Activated naive CD4-positive, alpha-beta T cell treated with anti-CD3 and anti-CD28 coated beads, Interleukin-2, amount 10 ng/mL, durations not matched to agents 7 days and 5 days (primary cell): ENCODE measurements around the gene FERMT1.
"Not testable (repeated sequence)": the region's sequence is repeated elsewhere in the genome, so short reads cannot be mapped to it uniquely, and the experiment has no call there.

Experiments used
- CTCF ChIA-PET: fragments of 350-600 bp; sonication (Branson Sonifier 250); formaldehyde crosslinking; loops from one replicate; lab custom pipeline; 2021; ENCODE audit warnings: antibody characterized with exemption; lab: Charles Lee
- DNase-seq: peaks from one replicate; pipeline ENCODE4 v3.0.0-alpha.2; 2020
- H3K27ac Mint-ChIP-seq: one replicate; pipeline ENCODE4 v1.8.0; 2021; ENCODE audit warnings: mild to moderate bottlenecking, moderate library complexity, mixed read lengths
- H3K27me3 Mint-ChIP-seq: one replicate; pipeline ENCODE4 v1.8.0; 2021; ENCODE audit warnings: mild to moderate bottlenecking, mixed read lengths
- H3K36me3 Mint-ChIP-seq: one replicate; pipeline ENCODE4 v1.8.0; 2021; ENCODE audit warnings: mixed read lengths
- H3K4me1 Mint-ChIP-seq: one replicate; pipeline ENCODE4 v1.8.0; 2021; ENCODE audit warnings: mixed read lengths
- H3K4me3 Mint-ChIP-seq: one replicate; pipeline ENCODE4 v1.8.0; 2021; ENCODE audit warnings: mild to moderate bottlenecking, moderate library complexity, mixed read lengths
- H3K9me3 Mint-ChIP-seq: one replicate; pipeline ENCODE4 v1.8.0; 2021; ENCODE audit warnings: mixed read lengths

Gene FERMT1

DNA sequence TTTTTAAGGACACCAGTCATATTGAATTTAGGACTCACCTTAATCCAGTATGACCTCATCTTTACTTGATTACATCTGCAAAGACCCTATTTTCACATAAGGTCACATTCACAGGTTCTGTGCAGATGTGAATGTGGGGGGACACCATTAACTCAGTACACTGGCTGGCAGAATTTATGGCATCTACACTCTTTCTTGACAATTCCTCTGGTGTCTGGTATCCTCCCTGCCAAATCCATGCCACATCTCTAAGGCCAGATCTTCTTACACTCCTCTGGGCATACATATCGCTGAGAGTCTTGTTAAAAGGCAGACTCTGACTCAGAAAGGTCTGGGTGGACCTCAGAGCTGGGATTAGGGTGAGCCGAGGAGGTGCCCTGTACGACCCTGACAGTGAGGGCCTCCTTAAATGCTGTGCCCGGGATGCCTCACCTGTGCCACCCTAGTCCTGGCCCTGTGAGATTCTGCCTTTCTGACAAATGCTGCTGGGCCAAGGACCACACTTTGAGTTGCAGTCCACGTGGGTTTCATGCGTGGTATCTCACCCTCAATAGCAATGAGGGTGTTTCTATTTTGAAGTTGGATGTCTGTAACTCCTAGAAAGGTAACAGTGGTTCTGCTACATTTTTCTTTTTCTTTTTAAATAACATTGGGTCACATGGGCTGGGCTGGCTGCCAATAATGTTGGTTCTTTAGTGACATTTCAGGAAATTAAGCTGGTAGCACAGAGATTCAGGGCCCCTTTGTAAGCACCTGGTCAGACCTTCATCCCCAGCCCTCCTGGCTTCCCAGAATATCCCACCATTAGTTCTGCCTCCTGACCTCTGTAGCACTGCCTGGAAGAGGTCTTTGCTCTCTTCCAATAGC, 51.8 kb downstream of the FERMT1 start:
- Mint-ChIP-seq H3K27me3 (peaks cover 16% of the 10 kb centered on the region), H3K9me3 (no peaks in the 10 kb centered on the region), H3K4me3 (no peak overlapping the region), H3K36me3 (no peaks in the 10 kb centered on the region), H3K4me1 (peaks cover 3% of the 10 kb centered on the region), H3K27ac (no peak overlapping the region)
- DNase-seq, result no peak
- CTCF ChIA-PET, result no interaction called here

DNA sequence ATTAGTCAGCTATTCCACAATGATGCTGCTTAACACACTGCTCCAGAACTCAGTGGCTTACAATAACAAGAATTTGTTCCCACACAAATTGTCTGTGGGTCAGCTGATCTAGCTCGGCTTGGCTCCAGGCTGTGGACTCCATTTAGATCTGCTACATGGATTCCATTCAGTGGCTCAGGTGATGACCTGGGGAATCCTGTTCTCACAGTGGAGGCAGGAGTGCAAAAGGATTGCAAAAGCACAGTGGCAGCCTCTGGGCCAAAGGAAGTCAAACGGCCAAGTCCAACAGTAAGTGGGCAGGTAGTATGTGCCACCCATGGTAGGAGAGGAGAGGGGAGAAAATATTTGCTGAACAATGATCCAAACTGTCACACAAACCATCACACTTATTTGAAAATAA, 53.2 kb downstream of the FERMT1 start:
- H3K9me3 Mint-ChIP-seq, result no peaks in the 10 kb centered on the region
- H3K4me1 Mint-ChIP-seq, result peaks cover 3% of the 10 kb centered on the region
- H3K4me3 Mint-ChIP-seq, result no peak overlapping the region
- peaks cover 7% of the 10 kb centered on the region for H3K27me3 Mint-ChIP-seq
- DNase-seq, result no peak
- no peaks in the 10 kb centered on the region for H3K36me3 Mint-ChIP-seq
- no peak overlapping the region for H3K27ac Mint-ChIP-seq
- CTCF ChIA-PET, result interaction anchor here (1.4 kb wide), 1 partner anchor 8 kb away, joined by 4 read pairs; no protein-coding TSS in a partner anchor

DNA sequence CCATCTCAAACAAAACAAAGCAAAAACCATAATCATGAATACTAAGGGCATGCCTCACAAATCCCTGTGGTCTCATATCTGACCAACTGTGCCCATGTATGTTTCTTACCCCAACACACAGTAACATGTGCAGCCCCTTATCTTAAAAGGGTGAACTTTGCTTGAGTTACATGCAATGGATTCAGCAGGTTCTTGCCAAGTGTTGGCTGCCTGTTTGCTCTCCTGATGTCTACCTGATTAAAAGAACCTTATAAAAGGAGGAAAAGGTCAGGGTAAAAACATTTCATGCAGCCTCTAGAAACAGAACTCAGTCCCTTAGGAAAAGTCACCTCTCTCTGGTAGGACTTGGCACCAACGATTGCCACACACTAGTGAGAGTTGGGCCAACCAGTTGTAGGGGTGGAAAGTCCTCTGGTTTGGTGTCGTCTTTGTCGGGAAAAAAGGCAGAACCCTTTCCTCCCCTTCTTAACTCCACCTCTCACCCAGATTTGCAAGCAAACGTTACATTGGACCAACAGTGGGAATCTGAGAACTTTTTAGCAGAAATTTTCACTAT, 55.0 kb downstream of the FERMT1 start:
- Mint-ChIP-seq H3K27me3 (no peaks in the 10 kb centered on the region), H3K27ac (no peak overlapping the region), H3K4me3 (no peak overlapping the region), H3K36me3 (no peaks in the 10 kb centered on the region), H3K9me3 (no peaks in the 10 kb centered on the region), H3K4me1 (no peaks in the 10 kb centered on the region)
- no peak for DNase-seq
- CTCF ChIA-PET, result interaction anchor here (1.2 to 1.5 kb wide), 2 partner anchors 11 to 538 kb away, joined by 3 to 4 read pairs; no protein-coding TSS in a partner anchor

- no peak for DNase-seq
- Mint-ChIP-seq H3K27me3 (no peaks in the 10 kb centered on the region), H3K9me3 (no peaks in the 10 kb centered on the region), H3K4me3 (no peak overlapping the region), H3K4me1 (peaks cover 1% of the 10 kb centered on the region), H3K36me3 (no peaks in the 10 kb centered on the region), H3K27ac (no peak overlapping the region)
- CTCF ChIA-PET, result interaction anchor here (0.6 to 1.2 kb wide), 3 partner anchors 9 to 63 kb away, joined by 3 to 4 read pairs (median 3); no protein-coding TSS in a partner anchor
Measured at GRCh38 chr20:6066582-6066981, 56.2 kb downstream of the FERMT1 start.

DNA sequence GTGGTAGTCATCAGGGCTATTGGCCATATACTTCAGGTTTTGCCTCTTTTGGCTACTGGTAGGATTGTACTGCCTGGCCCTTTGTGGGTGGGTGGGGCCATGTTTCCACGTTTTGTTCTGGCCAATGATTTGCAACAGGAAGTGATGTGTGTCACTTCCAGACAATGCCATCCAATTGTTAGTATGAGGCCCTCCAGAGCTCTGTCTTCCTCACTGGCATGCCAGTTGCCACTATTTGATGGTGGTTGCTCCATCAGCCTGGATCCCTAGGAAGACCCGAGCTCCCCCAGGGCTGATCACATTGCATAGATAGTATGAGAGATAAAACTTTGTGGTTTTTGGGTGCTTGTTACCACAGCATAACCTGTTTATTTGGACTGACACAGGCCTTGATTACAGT, 61.3 kb downstream of the FERMT1 start:
- H3K27me3 Mint-ChIP-seq, result peaks cover 24% of the 10 kb centered on the region
- no peaks in the 10 kb centered on the region for H3K36me3 Mint-ChIP-seq
- H3K4me1 Mint-ChIP-seq, result peaks cover 3% of the 10 kb centered on the region
- CTCF ChIA-PET, result no interaction called here
- H3K27ac Mint-ChIP-seq, result no peak overlapping the region
- no peak for DNase-seq
- H3K4me3 Mint-ChIP-seq, result no peak overlapping the region
- H3K9me3 Mint-ChIP-seq, result no peaks in the 10 kb centered on the region

DNA sequence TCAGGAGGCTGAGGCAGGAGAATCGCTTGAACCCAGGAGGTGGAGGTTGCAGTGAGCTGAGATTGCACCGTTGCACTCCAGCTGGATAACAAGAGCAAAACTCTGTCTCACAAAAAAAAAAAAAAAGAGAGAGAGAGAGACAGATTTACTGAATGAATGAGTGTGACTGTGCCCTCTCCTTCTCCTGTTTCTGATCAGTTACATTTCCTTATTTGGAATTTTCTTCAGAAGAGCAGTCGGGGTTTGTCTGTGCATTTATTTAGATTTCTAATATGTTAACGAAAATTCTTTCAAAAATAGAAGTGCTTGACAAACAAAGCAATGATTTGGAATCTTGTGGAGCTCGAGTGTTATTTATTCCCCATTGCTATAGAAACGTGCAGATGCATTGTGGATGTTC, 62.6 kb downstream of the FERMT1 start:
- Mint-ChIP-seq H3K9me3 (no peaks in the 10 kb centered on the region), H3K4me1 (peaks cover 3% of the 10 kb centered on the region), H3K27ac (no peak overlapping the region), H3K4me3 (no peak overlapping the region), H3K27me3 (peaks cover 28% of the 10 kb centered on the region), H3K36me3 (no peaks in the 10 kb centered on the region)
- DNase-seq, result no peak
- CTCF ChIA-PET, result no interaction called here

DNA sequence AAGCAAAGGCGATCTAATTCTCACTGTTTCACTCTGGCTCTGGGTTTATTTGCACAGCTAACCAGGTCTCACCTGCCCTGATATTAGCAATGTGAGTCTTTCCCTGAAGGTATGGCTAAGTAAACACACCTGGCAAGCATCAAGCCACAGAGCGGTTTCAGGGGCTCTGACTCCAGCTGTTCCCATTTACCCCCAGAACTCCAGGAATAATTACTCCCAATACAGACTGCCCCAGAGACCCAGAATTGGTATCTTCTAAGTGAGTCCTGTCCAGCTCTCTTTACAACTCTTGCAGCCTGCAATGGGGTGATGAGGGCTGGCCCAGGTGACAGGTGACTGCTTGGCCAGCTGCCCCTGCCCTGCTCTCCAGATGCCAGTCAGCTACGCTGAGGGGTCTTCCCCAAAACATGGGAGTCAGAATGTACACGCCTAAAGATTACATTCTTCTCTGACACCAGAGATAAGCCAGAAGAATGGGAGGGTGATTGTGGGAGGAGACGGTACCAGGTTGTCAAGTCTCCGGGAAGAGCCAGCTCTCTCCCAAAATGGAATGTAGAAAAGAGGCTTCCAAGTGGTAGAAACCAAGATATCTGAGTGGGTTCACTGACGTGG, 64.0 kb downstream of the FERMT1 start:
- H3K36me3 Mint-ChIP-seq, result no peaks in the 10 kb centered on the region
- no peak for DNase-seq
- H3K4me3 Mint-ChIP-seq, result no peak overlapping the region
- no peak overlapping the region for H3K27ac Mint-ChIP-seq
- CTCF ChIA-PET, result no interaction called here
- peaks cover 3% of the 10 kb centered on the region for H3K4me1 Mint-ChIP-seq
- no peaks in the 10 kb centered on the region for H3K9me3 Mint-ChIP-seq
- H3K27me3 Mint-ChIP-seq, result peaks cover 40% of the 10 kb centered on the region

DNA sequence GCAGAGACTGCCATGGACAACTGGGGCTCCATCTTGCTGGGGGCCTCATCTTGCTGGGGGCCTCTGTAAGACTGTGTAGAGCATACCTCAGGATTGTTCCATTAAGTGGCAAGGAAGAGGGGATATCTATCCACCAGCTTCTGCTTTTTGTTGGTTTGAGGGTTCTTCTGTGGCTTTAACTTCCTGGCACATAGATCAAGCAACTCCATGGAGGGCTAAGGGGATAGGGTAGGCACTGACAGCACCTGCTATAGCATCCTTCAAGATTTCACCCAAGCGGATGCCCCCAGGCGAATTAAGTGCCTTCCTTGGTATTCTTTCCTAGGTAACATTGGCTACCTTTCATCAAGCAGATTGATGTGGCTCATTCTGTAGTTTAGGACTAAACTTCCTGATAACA, 65.1 kb downstream of the FERMT1 start:
- Mint-ChIP-seq H3K36me3 (no peaks in the 10 kb centered on the region), H3K9me3 (no peaks in the 10 kb centered on the region), H3K4me3 (no peak overlapping the region), H3K4me1 (peaks cover 7% of the 10 kb centered on the region), H3K27ac (no peak overlapping the region), H3K27me3 (peaks cover 51% of the 10 kb centered on the region)
- no peak for DNase-seq
- CTCF ChIA-PET, result interaction anchor here (1.6 kb wide), 1 partner anchor 9 kb away, joined by 4 read pairs; no protein-coding TSS in a partner anchor

DNA sequence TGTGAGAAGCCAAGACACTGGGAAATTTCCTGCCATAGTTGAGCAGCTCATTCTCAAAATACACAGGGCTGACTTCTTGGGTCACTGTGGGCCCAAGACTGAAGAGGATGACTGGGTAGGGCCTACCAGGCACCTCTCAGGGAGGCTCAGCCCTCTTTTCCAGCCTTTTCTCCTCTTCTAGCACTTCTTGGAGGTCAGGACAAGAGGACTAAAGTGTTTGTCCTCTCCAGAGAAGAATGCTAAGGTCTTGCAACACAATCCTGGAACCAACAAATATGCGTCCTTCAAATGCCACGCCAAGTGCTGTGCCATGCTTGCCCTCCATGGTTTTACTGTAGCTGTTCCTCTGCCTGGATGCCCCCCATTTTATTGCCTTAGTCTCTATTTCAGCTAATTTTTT, 65.7 kb downstream of the FERMT1 start:
- no peak for DNase-seq
- Mint-ChIP-seq H3K4me1 (peaks cover 7% of the 10 kb centered on the region), H3K4me3 (no peak overlapping the region), H3K27me3 (peaks cover 56% of the 10 kb centered on the region), H3K9me3 (no peaks in the 10 kb centered on the region), H3K27ac (no peak overlapping the region), H3K36me3 (no peaks in the 10 kb centered on the region)
- CTCF ChIA-PET, result interaction anchor here (1.6 kb wide), 1 partner anchor 10 kb away, joined by 4 read pairs; no protein-coding TSS in a partner anchor

DNA sequence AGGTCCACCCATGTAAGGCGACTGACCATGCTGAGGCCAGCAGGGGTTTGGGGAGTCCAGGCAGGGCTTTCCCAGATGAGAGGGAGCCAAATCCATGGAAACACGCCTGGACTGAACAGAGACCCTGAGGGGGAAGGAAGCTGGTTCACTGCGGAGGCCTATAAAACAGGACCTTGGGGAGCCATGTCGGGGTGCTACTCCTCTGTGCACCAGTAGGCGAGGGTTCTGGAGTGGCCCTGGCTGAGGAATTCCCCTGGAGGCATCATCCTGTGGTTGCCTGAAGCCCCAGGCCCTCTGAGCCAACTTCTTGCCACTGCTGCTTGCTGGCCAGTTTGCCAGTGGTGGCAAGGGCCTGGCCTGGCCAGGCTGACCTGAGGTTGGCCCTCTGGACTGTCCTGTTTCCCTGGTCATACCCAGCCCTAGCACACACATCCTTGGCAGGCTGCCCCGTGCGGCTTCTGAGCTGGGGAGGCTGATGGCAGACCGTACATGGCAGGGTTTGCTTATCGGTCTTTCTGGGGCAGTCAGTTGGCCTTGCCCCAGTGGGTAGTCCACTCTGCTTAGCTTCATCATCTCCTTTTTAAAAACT, 66.8 kb downstream of the FERMT1 start:
- CTCF ChIA-PET, result interaction anchor here (1.6 kb wide), 1 partner anchor 11 kb away, joined by 4 read pairs; no protein-coding TSS in a partner anchor
- Mint-ChIP-seq H3K27ac (no peak overlapping the region), H3K36me3 (no peaks in the 10 kb centered on the region), H3K9me3 (no peaks in the 10 kb centered on the region), H3K27me3 (peaks cover 66% of the 10 kb centered on the region), H3K4me1 (peaks cover 6% of the 10 kb centered on the region), H3K4me3 (no peak overlapping the region)
- DNase-seq, result no peak

- peaks cover 74% of the 10 kb centered on the region for H3K27me3 Mint-ChIP-seq
- no peaks in the 10 kb centered on the region for H3K36me3 Mint-ChIP-seq
- peaks cover 6% of the 10 kb centered on the region for H3K4me1 Mint-ChIP-seq
- CTCF ChIA-PET, result no interaction called here
- H3K4me3 Mint-ChIP-seq, result no peak overlapping the region
- H3K9me3 Mint-ChIP-seq, result no peaks in the 10 kb centered on the region
- DNase-seq, result no peak
- H3K27ac Mint-ChIP-seq, result no peak overlapping the region
Measured at GRCh38 chr20:6055161-6055783, 67.6 kb downstream of the FERMT1 start.

DNA sequence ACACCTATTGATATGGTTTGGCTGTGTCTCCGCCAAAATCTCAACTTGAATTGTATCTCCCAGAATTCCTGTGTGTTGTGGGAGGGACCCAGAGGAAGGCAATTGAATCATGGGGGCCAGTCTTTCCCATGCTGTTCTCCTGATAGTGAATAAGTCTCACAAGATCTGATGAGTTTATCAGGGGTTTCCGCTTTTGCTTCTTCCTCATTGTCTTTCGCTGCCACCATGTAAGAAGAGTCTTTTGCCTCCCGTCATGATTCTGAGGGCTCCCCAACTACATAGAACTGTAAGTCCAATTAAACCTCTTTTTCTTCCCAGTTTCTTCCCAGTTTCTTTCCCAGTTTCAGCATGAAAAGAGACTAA, 68.2 kb downstream of the FERMT1 start:
- H3K4me3 Mint-ChIP-seq, H3K4me1 Mint-ChIP-seq, CTCF ChIA-PET, H3K9me3 Mint-ChIP-seq, DNase-seq, H3K36me3 Mint-ChIP-seq, H3K27ac Mint-ChIP-seq: not testable (repeated sequence)
- H3K27me3 Mint-ChIP-seq, result peaks cover 70% of the 10 kb centered on the region

DNA sequence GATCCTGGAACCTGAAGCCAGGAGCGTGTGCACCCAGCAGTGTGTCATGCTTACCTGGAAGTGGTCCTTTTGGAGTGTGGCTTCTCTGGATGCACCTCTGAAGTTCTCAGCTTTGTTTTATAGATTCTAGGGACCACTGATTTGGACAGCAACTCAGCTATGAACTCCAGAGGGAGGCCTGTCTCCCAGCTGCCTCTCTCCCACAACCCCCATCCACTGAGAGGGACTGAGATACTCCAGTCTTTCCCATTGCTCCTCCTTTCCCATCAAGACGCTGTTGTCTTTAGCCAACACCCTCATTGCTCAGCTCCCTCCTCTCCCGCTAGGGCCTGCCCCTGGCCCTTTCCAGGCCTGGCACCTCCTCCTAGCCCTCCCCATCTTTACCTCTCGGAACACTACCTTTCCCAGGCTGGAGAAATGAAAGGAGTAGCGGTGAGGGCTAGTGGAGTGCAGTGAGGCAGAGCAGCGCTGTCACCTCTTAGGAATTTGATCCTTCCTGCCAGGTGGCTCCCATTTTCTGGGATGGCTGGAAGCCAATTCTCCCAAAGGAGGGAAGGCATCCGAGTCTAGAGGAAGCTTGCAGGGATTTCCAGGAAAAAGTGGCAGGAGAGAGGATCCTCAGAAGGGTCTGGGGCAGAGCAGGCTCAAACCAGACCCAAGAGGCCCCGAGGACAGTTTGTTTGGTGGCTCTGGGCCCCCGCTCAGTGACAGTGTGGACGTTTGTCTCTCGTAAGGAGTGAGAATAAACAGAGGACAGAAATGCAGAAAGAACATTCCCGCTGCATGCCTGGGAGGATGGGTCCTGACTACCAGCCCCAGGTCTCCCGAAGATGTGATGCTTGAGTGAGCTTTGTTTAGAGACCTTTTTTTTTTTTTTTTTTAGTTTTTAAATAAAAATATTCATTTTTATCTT, 68.8 kb downstream of the FERMT1 start, which contains the start of gene LRRN4:
LRRN4 (minus strand) TSS at position 285 of the 913 bp plus-strand sequence. CDS start 1,261 bp downstream, outside the sequence.
- no peaks in the 10 kb centered on the region for H3K9me3 Mint-ChIP-seq
- peaks cover 66% of the 10 kb centered on the region for H3K27me3 Mint-ChIP-seq
- DNase-seq, result no peak
- CTCF ChIA-PET, result no interaction called here
- H3K4me3 Mint-ChIP-seq, result peak within 1 kb of the TSS; percentile 27
- no peaks in the 10 kb centered on the region for H3K36me3 Mint-ChIP-seq
- H3K27ac Mint-ChIP-seq, result no peak within 1 kb of the TSS
- H3K4me1 Mint-ChIP-seq, result peaks cover 6% of the 10 kb centered on the region
